Breast epithelium (tissue), 4 donors: Measurements from ENCODE around the gene NPRL2. TPM values are rescaled to one million over a fixed set of nuclear protein-coding genes. Genes with fewer than 3 reads are reported as not detected.
A peak's percentile ranks its signal among the peaks of the same experiment; 100 is the strongest.

ENCODE experiments used
- DNase-seq, 2 donors: peaks; one replicate each; pipeline ENCODE4 v3.0.0-alpha.2; 2019; ENCODE audit warnings: low spot score in 2 of 2
- H3K27ac ChIP-seq, 2 donors: fragments of 200-600 bp; sonication (generic) in 1 of 2; one replicate each; pipeline ENCODE4 v1.5.1; 2016 to 2019; ENCODE audit warnings: mild to moderate bottlenecking in 1 of 2
- H3K27me3 ChIP-seq, 2 donors: fragments of 200-600 bp; sonication (generic) in 1 of 2; one replicate each; pipeline versions ENCODE4 v1.5.1 to v1.6.0; 2017 to 2019; ENCODE audit warnings: control low read depth in 1 of 2, mild to moderate bottlenecking in 1 of 2
- H3K36me3 ChIP-seq: fragments of 200-600 bp; one replicate; pipeline ENCODE4 v1.5.1; 2019
- H3K4me1 ChIP-seq, 2 donors: fragments of 200-600 bp; sonication (generic); one replicate each; pipeline ENCODE4 v1.5.1; 2016 to 2019; ENCODE audit warnings: control low read depth in 1 of 2
- H3K4me3 ChIP-seq, 3 donors: fragments of 200-600 bp; sonication (generic); 1 replicate in 2 of 3; 2 replicates in 1 of 3; pipeline ENCODE4 v1.5.1; 2016 to 2019; ENCODE audit warnings: mild to moderate bottlenecking in 3 of 3, moderate library complexity in 2 of 3
- H3K9me3 ChIP-seq, 2 donors: fragments of 200-600 bp; sonication (generic) in 1 of 2; one replicate each; pipeline ENCODE4 v1.5.1; 2016 to 2019; ENCODE audit warnings: control low read depth in 1 of 2
- POLR2A ChIP-seq: fragments of 450-650 bp; IDR thresholded peaks from one replicate; pipeline ENCODE4 v1.6.1; 2016; ENCODE audit warnings: antibody characterized with exemption, mild to moderate bottlenecking, moderate library complexity
- POLR2AphosphoS5 ChIP-seq, 3 donors: sonication (generic); formaldehyde crosslinking; IDR thresholded peaks; one replicate each; pipeline ENCODE4 v1.6.1; 2017; ENCODE audit warnings: antibody characterized with exemption in 3 of 3
- intact Hi-C: fragments of 100-400 bp; cut with DNase I; formaldehyde crosslinking; loops from one replicate; pipeline ENCODE4 v1.15.1; 2023; ENCODE audit warnings: low total_unique reads
- total RNA-seq, 3 donors: library from RNA; depleted of rRNA; stranded (reverse); fragments of >200 nt; gene quantifications; one replicate each; pipeline ENCODE4 v1.1.0, GENCODE V29; 2016
- TF ChIP-seq, protein P1 (sequence below), 3 donors: fragments of 450-650 bp; IDR thresholded peaks; one replicate each; pipeline ENCODE4 v1.5.1; 2016 to 2017; ENCODE audit warnings: antibody characterized with exemption in 3 of 3, mild to moderate bottlenecking in 3 of 3, moderate library complexity in 3 of 3

The NPRL2 gene
- total RNA-seq, 3 donors from 2014 or later: 17.4 to 31.5 (median 29.5) TPM

DNA sequence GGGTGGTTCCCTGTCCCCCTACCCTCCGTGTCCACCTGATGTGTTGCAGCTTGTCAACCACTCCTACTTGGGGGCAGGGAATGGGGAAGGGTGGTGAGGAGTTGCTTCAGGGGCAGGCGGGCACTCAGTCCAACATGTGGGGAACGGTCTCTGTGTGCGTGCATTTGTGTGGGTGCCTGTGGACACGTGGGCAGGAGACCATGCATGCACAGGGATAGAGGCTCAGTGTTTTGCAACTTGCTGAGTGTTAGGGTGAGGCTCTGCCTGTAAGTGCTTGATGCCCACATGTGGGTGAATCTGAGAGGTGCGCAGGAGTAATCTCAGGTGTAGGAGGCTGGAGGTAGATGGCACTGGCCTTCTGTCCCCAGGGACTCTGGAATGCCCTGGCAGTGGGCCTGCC is 33.2 kb upstream of the NPRL2 start:
- no peak for DNase-seq
- TF ChIP-seq POLR2A: no peak
- no peak for TF ChIP-seq POLR2AphosphoS5 (IDR thresholded peaks at IDR 0.05)
- TF ChIP-seq, protein P1, sequence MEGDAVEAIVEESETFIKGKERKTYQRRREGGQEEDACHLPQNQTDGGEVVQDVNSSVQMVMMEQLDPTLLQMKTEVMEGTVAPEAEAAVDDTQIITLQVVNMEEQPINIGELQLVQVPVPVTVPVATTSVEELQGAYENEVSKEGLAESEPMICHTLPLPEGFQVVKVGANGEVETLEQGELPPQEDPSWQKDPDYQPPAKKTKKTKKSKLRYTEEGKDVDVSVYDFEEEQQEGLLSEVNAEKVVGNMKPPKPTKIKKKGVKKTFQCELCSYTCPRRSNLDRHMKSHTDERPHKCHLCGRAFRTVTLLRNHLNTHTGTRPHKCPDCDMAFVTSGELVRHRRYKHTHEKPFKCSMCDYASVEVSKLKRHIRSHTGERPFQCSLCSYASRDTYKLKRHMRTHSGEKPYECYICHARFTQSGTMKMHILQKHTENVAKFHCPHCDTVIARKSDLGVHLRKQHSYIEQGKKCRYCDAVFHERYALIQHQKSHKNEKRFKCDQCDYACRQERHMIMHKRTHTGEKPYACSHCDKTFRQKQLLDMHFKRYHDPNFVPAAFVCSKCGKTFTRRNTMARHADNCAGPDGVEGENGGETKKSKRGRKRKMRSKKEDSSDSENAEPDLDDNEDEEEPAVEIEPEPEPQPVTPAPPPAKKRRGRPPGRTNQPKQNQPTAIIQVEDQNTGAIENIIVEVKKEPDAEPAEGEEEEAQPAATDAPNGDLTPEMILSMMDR (IDR thresholded peaks at IDR 0.05): no peak
- no peaks in the 10 kb centered on the region for H3K27me3 ChIP-seq
- no peaks in the 10 kb centered on the region for H3K9me3 ChIP-seq
- intact Hi-C loops: no loop called here
- H3K36me3 ChIP-seq: no peaks in the 10 kb centered on the region
- peak overlapping the region in 1 of 2 donors; percentile 76 for H3K27ac ChIP-seq
- H3K4me3 ChIP-seq: no peak overlapping the region
- H3K4me1 ChIP-seq: peaks cover 0 to 3% of the 10 kb centered on the region in 2 donors

- peaks cover 0 to 3% of the 10 kb centered on the region in 2 donors for H3K4me1 ChIP-seq
- no peak for DNase-seq
- no peaks in the 10 kb centered on the region for H3K9me3 ChIP-seq
- H3K4me3 ChIP-seq: no peak overlapping the region
- H3K27me3 ChIP-seq: no peaks in the 10 kb centered on the region
- peak overlapping the region in 1 of 2 donors; percentile 76 for H3K27ac ChIP-seq
- intact Hi-C loops: no loop called here
- TF ChIP-seq, protein P1 (IDR thresholded peaks at IDR 0.05): no peak
- TF ChIP-seq POLR2A (no peak), POLR2AphosphoS5 (IDR thresholded peaks at IDR 0.05) (no peak)
- no peaks in the 10 kb centered on the region for H3K36me3 ChIP-seq
Measured at GRCh38 chr3:50382722-50383121, 32.1 kb upstream of the NPRL2 start.

DNA sequence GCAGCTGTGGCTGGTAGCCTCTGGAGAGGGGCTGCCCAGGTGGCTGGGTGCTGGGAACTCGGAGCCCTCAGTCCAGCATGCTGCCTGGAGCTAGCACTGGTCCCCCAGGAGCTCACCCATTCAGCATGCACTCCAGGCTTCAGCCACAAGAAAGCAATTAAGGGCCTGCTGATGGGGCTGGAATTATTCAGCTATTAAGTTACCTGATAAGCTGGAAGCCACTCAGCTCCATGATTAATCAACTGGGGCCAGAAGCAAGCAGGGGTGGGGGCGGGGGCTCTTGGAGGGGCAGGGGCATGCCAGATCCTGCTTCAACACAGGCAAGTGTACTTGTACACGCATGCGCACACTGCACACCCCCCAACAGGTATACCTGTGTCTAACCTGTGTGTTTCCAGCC is 30.8 kb upstream of the NPRL2 start:
- DNase-seq: no peak
- H3K4me1 ChIP-seq: peaks cover 0 to 3% of the 10 kb centered on the region in 2 donors

DNA sequence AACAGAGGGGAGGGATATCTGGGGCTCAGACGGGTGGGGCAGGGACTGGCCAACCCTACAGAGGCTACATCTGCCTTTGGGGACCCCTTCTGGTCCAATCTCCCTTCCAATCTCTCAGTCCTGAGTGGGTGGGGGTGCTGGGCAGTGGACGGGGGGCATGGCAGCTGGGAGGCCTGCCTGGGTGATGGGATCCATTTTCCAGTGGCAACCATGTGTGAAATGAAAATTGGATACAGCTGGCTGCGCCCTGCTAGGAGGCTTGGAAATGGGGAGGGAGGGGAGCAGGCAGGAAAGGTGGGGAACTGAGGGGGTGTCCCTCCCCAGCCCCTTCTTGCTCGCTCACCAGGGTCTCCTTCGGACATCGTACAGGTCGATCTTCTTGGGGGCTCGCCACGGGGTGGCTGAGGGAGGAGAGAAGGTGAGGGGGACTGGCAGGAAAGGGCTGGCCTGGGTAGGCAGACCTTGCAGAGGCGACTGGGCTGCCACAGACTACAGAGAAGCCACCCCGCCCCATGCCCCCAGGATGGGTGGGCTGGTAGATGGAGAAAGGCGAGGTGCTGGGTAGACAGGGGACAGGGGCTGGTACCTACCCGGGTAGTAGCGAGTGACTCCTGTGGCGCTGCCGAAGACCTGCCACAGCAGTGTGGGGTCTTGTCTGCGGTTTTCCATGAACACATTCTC is 30.0 kb upstream of the NPRL2 start:
- DNase-seq: no peak
- H3K27ac ChIP-seq: no peak overlapping the region
- H3K4me3 ChIP-seq: no peak overlapping the region
- H3K9me3 ChIP-seq: no peaks in the 10 kb centered on the region
- intact Hi-C loops: no loop called here
- no peaks in the 10 kb centered on the region for H3K36me3 ChIP-seq
- TF ChIP-seq, protein P1 (IDR thresholded peaks at IDR 0.05): no peak
- TF ChIP-seq POLR2AphosphoS5 (IDR thresholded peaks at IDR 0.05): no peak
- TF ChIP-seq POLR2A: no peak
- H3K4me1 ChIP-seq: peaks cover 0 to 3% of the 10 kb centered on the region in 2 donors
- H3K27me3 ChIP-seq: no peaks in the 10 kb centered on the region

More for the DNA sequence above, 30.8 kb upstream of the NPRL2 start:
- no peaks in the 10 kb centered on the region for H3K36me3 ChIP-seq
- H3K9me3 ChIP-seq: no peaks in the 10 kb centered on the region
- intact Hi-C loops: no loop called here
- no peak overlapping the region for H3K4me3 ChIP-seq
- no peaks in the 10 kb centered on the region for H3K27me3 ChIP-seq
- no peak for TF ChIP-seq POLR2AphosphoS5 (IDR thresholded peaks at IDR 0.05)
- TF ChIP-seq POLR2A: no peak
- TF ChIP-seq, protein P1 (IDR thresholded peaks at IDR 0.05): no peak
- H3K27ac ChIP-seq: peak overlapping the region in 1 of 2 donors; percentile 76

DNA sequence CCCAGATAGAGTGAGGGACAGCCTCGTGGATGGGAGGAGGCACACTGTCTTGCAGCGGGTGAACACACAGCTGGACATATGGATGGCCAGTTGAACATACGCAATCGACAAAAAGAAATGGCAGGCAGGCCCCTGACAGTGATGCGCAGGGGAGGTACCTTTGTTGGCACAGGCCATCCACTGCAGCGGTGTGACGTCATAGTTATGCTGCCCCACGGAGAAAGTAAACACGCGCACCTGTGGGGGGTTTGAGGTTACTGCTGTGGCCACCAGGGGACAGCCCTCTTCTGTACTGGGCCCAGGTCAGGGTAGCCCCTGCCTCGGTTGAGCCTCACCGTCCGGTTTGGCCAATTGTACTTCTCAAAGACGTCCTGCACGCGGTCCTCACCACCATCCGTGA is 28.2 kb upstream of the NPRL2 start:
- DNase-seq: no peak
- Histone ChIP-seq H3K4me3 (no peak overlapping the region), H3K27me3 (no peaks in the 10 kb centered on the region), H3K4me1 (peaks cover 0 to 3% of the 10 kb centered on the region in 2 donors), H3K9me3 (no peaks in the 10 kb centered on the region), H3K27ac (no peak overlapping the region), H3K36me3 (no peaks in the 10 kb centered on the region)
- intact Hi-C loops: loop anchor here (5.0 kb wide), 1 partner anchor 299 kb away; no protein-coding TSS in a partner anchor
- TF ChIP-seq POLR2AphosphoS5 (IDR thresholded peaks at IDR 0.05) (no peak), POLR2A (no peak)
- TF ChIP-seq, protein P1 (IDR thresholded peaks at IDR 0.05): no peak
